GM12872 (cell line): ENCODE measurements around the gene MCFD2.
A peak's percentile ranks its signal among the peaks of the same experiment; 100 is the strongest.

Source experiments
- CTCF ChIP-seq: IDR thresholded peaks from 3 replicates; pipeline ENCODE4 v1.5.1; 2011; ENCODE audit warnings: low read depth, mild to moderate bottlenecking, low read length, moderate library complexity; ENCODE audit not compliant: insufficient read depth

The MCFD2 gene

GRCh38 chr2:46945671-46946070 is 30.1 kb upstream of the MCFD2 start:
- no peak for TF ChIP-seq CTCF

GRCh38 chr2:46943881-46944798 is 28.5 kb upstream of the MCFD2 start:
- TF ChIP-seq CTCF, result no peak

GRCh38 chr2:46942891-46943626 is 27.5 kb upstream of the MCFD2 start:
- no peak for TF ChIP-seq CTCF

GRCh38 chr2:46942143-46942526 is 26.5 kb upstream of the MCFD2 start:
- no peak for TF ChIP-seq CTCF

GRCh38 chr2:46939626-46940359 is 24.2 kb upstream of the MCFD2 start:
- no peak for TF ChIP-seq CTCF

GRCh38 chr2:46937471-46937901 is 21.9 kb upstream of the MCFD2 start:
- peak; percentile 53; the same call in 2 of the 3 replicates for TF ChIP-seq CTCF

- TF ChIP-seq CTCF, result no peak
Observed at GRCh38 chr2:46936566-46936965, 21.0 kb upstream of the MCFD2 start.
